ENCODE data around the gene CCDC51. TPM values are rescaled to one million over a fixed set of nuclear protein-coding genes. Genes with fewer than 3 reads are reported as not detected.
A peak's percentile ranks its signal among the peaks of the same experiment; 100 is the strongest.

The CCDC51 gene
- total RNA-seq, 1 donor from 2014 or later: 55.3 TPM

- no peak overlapping the region for H3K4me3 ChIP-seq (ENCODE audit: low read depth, low read length)
- peak; percentile 34 for DNase-seq (ENCODE audit: low read depth)
- H3K36me3 ChIP-seq (ENCODE audit: control insufficient read depth, insufficient read depth, low read length): peaks cover 12% of the 10 kb centered on the region
- no peaks in the 10 kb centered on the region for H3K27me3 ChIP-seq (ENCODE audit: control insufficient read depth, insufficient read depth, low read length)
- no peak for TF ChIP-seq CTCF (IDR thresholded peaks at IDR 0.05; ENCODE audit: insufficient read depth, low read length, severe bottlenecking)
- no peak for FAIRE-seq
Observed at GRCh38 chr3:48399387-48400172, 40.3 kb downstream of the CCDC51 start.

- DNase-seq (ENCODE audit: low read depth): no peak
- H3K36me3 ChIP-seq (ENCODE audit: control insufficient read depth, insufficient read depth, low read length): peaks cover 7% of the 10 kb centered on the region
- no peak for FAIRE-seq
- H3K4me3 ChIP-seq (ENCODE audit: low read depth, low read length): no peak overlapping the region
- H3K27me3 ChIP-seq (ENCODE audit: control insufficient read depth, insufficient read depth, low read length): no peaks in the 10 kb centered on the region
- no peak for TF ChIP-seq CTCF (IDR thresholded peaks at IDR 0.05; ENCODE audit: insufficient read depth, low read length, severe bottlenecking)
Observed at GRCh38 chr3:48398701-48399386, 41.1 kb downstream of the CCDC51 start.

- no peak for TF ChIP-seq CTCF (IDR thresholded peaks at IDR 0.05; ENCODE audit: insufficient read depth, low read length, severe bottlenecking)
- no peak for DNase-seq (ENCODE audit: low read depth)
- FAIRE-seq: no peak
- H3K36me3 ChIP-seq (ENCODE audit: control insufficient read depth, insufficient read depth, low read length): peaks cover 4% of the 10 kb centered on the region
- H3K27me3 ChIP-seq (ENCODE audit: control insufficient read depth, insufficient read depth, low read length): no peaks in the 10 kb centered on the region
- H3K4me3 ChIP-seq (ENCODE audit: low read depth, low read length): no peak overlapping the region
Observed at GRCh38 chr3:48397767-48398681, 41.9 kb downstream of the CCDC51 start.

GRCh38 chr3:48395714-48396113 lies 44.2 kb downstream of the CCDC51 start:
- H3K27me3 ChIP-seq (ENCODE audit: control insufficient read depth, insufficient read depth, low read length): no peaks in the 10 kb centered on the region
- FAIRE-seq (no peak), DNase-seq (ENCODE audit: low read depth) (no peak)
- no peak for TF ChIP-seq CTCF (IDR thresholded peaks at IDR 0.05; ENCODE audit: insufficient read depth, low read length, severe bottlenecking)
- no peaks in the 10 kb centered on the region for H3K36me3 ChIP-seq (ENCODE audit: control insufficient read depth, insufficient read depth, low read length)
- H3K4me3 ChIP-seq (ENCODE audit: low read depth, low read length): no peak overlapping the region

- Histone ChIP-seq H3K4me3 (ENCODE audit: low read depth, low read length) (no peak overlapping the region), H3K36me3 (ENCODE audit: control insufficient read depth, insufficient read depth, low read length) (no peaks in the 10 kb centered on the region), H3K27me3 (ENCODE audit: control insufficient read depth, insufficient read depth, low read length) (no peaks in the 10 kb centered on the region)
- FAIRE-seq (no peak), DNase-seq (ENCODE audit: low read depth) (no peak)
- TF ChIP-seq CTCF (IDR thresholded peaks at IDR 0.05; ENCODE audit: insufficient read depth, low read length, severe bottlenecking): no peak
Observed at GRCh38 chr3:48394391-48394790, 45.5 kb downstream of the CCDC51 start.
